Measurements from ENCODE around the gene C6orf15.

DNA sequence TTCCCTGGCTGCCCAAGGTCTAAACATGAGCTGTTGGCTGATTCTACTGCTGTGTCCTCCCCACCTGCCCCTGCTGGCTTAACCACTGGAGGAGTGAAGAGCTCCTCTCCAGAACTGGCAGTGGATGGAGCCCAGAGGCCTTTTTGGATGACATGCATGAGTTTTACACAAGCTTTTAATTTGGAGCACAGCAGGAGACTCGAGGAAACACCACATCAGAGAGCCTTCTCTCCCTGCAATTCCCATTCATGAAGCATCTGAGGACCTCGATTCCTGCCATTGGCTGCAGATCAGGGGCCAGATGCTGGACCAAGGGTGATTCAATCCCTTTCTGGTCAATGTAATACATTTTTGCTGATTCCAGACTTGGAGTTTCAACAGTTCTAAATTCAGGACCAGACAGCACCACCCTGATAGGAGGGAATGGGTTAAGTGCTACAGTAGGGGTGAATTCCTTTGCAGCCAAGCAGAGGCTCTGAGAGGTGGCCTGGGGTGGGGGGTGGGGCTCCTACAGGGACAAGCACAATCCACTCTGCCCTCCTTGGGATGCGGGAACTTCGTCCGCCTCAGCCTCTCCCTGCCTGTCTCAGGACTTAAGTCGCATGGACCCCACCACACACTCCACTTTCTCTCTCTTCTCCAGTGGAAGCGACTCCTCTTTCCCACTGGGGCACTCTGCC is 1.6 kb upstream of the C6orf15 start:
- TF ChIP-seq, protein P1, sequence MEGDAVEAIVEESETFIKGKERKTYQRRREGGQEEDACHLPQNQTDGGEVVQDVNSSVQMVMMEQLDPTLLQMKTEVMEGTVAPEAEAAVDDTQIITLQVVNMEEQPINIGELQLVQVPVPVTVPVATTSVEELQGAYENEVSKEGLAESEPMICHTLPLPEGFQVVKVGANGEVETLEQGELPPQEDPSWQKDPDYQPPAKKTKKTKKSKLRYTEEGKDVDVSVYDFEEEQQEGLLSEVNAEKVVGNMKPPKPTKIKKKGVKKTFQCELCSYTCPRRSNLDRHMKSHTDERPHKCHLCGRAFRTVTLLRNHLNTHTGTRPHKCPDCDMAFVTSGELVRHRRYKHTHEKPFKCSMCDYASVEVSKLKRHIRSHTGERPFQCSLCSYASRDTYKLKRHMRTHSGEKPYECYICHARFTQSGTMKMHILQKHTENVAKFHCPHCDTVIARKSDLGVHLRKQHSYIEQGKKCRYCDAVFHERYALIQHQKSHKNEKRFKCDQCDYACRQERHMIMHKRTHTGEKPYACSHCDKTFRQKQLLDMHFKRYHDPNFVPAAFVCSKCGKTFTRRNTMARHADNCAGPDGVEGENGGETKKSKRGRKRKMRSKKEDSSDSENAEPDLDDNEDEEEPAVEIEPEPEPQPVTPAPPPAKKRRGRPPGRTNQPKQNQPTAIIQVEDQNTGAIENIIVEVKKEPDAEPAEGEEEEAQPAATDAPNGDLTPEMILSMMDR (IDR thresholded peaks at IDR 0.05), result no peak
- TF ChIP-seq POLR2A (IDR thresholded peaks at IDR 0.05; ENCODE audit: low read depth) (no peak), POLR2AphosphoS5 (IDR thresholded peaks at IDR 0.05) (no peak), EP300 (IDR thresholded peaks at IDR 0.05) (no peak)
